HG03469 (cell line): ENCODE data around the gene TUB.

Experiments used
- ATAC-seq: cut with Tn5 transposase; IDR thresholded peaks from one replicate; pipeline ENCODE4 v1.9.1; 2021; ENCODE audit warnings: mild to moderate bottlenecking, moderate library complexity, moderate number of reproducible peaks; ENCODE audit not compliant: unreplicated experiment

Gene TUB

GRCh38 chr11:8080674-8081590, at the start of gene TUB:
TUB (plus strand) TSS chr11:8081211; CDS start chr11:8081511, 300 bp downstream.
- no peak for ATAC-seq

- no peak for ATAC-seq
These were observed 49.5 kb upstream of the TUB start for GRCh38 chr11:8031248-8032115.

- ATAC-seq = no peak
These were observed 48.9 kb upstream of the TUB start for GRCh38 chr11:8032122-8032521.

DNA sequence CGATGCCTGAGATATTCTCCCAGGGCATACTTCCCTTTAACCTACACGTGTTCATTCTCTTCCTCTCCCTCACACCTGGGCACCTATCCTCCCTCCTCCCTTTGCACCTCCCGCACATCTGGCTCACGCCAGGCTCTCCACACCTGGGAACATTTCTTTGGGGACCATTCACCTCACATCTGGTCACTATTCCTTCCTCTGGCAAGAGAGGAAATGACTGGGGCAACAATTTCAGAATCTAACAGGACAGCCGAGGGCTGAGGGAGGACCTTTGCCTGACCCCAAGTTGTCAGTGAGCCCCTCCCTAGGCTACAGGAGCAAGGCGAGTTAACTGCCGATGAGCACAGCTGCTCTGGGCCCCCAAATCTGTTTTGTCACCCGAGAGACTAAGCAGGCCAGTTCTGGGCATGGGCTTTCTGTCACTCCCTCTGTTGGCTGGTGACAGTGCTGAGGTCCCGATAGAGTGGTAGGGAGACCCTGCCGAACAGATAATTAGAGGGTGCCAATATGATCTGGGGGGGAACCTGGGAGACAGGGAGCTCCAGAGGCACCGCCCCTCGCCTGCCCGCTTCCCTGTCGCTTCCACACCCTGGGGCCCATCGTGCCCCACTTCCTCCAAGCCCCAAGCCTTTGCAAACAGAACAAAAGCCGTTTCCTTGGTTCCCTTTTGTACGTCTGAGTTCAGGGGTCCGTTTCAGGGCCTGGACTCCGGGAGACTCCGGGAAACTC, 48.3 kb upstream of the TUB start:
- ATAC-seq = no peak

- ATAC-seq = no peak
These were observed 47.5 kb upstream of the TUB start for GRCh38 chr11:8033305-8034105.

GRCh38 chr11:8034106-8034585, 46.9 kb upstream of the TUB start:
- ATAC-seq = no peak

DNA sequence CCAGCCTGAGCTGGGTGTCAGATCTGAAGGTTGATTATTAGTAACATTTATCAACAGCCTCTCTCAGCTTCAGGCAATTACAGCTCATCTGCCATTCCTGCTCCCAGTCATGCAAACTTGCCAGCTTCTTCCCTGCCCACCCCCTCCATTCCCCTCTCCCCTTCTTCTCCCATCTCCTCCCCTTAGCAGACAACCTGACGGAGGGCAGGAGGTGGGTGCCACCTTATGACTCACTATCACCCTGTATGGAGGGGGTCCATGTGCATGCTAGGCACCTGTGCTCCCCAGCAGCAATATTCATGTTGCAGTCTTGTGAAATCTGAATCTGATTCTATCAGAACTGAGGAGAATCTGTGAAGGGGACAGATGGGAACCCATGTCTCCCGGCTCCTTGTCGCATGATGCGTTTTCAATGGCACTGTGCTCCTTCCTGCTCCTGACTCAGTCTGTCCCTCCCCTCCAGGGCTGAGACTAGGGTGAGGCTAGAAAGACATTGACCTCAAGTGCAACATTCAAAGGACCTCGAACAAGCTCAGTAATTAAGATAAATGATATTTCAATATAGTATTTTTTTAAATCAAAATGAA, 46.3 kb upstream of the TUB start:
- no peak for ATAC-seq

DNA sequence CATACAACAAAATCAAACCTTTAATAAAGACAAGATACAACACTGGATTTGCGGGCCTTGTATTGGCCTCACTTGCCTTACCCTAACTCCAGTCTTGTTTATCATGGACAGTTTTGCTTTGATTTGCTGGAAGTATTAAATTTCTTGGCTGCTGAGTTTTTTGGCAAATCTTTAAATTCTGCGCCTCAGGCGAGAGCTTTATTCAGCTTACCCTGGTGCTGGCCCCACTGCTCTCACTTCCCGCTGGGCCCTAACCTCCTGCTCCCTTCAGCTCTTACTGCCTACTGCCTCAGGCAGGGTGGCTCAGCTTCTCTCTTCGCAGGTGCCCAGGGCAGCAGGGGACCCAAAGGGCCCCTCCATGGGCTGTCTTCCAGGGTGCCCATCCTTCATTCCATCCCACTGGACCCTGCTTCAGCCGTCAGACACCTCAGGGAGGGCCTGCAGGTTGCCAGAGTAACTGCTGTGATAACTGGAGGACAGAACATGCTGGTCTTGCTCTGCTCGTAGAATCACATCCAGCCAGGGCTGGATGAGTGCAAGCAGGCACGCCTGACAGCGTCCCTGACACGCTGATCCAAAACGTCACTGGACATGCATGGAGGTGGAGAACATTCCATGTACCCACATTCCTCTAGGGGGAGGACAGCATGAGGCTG, 45.7 kb upstream of the TUB start:
- no peak for ATAC-seq

- ATAC-seq = no peak
These were observed 44.8 kb upstream of the TUB start for GRCh38 chr11:8036002-8036802.

DNA sequence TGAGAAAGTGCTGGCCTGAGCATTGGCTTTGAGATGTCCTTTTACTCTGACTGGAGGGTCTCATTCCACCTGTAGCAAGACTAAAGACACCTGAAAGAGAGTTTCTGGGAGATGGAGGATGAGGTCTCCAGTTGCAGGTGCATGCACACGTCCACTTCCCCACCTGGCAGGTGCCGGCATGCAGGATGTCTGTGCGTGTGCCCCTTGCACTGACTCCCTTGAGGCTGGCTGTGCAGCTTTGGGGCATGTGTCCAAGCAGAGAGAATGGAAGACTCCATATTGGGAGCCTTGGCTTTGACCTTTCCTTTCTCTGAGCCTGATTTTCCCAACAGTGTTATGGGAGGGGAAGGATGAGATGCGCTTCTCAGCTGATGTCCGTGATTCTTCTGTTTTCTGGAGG, 44.0 kb upstream of the TUB start:
- no peak for ATAC-seq

DNA sequence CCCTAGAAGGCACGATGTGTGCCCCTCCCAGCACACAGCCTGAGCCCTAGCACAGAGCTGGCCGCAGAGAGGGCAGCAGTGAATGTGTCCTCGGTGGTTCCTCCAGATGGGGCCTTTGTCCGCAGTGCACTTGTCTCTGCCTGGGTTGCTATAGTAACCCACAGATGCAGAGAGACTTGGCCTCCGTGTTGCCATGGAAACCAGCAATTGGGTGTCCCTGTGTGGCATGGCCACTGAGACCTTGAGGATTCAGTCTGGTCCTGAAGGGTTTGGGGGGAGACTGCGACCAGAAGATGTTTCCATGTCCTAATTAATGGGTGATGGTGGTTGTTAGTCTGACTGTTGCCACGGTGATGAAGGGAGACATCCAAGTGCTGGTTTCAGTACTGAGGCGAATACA, 42.6 kb upstream of the TUB start:
- no peak for ATAC-seq

DNA sequence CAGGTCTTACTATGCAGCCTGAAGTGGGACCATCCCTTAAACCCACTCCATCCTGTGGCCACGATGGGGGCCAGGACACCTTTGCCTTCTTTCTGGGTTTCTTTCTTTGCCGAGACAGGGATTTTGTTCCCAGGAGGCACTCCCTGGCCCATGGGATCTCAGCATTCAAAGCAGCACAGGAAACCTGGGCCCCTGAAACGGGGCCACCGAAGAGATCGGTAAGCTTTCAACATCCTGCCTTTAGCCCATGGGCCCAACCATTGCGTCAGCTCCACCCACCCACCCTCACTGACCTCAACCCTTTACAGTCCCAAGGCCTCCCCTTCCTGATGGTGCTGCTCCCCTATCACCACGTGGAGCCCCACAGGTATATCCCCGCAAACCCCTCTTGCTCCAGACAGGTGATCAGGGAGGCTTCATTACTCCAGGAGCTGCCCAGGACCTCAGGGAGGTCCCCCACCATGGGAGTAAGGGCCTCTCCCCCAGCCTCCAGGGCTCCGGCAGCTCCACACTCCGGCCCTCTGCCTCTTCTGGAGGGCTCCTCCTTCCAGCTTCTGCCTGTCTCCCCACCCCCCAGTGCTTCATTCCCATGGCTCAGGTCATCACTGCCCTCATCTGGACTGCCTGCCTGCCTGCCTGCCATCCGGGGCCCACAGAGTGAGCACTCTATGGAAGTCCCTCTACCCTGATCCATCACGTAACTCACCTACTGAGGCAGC, 42.0 kb upstream of the TUB start:
- no peak for ATAC-seq

- ATAC-seq = no peak
These were observed 41.3 kb upstream of the TUB start for GRCh38 chr11:8039530-8040260.

GRCh38 chr11:8040261-8040920, 40.6 kb upstream of the TUB start:
- ATAC-seq = no peak

DNA sequence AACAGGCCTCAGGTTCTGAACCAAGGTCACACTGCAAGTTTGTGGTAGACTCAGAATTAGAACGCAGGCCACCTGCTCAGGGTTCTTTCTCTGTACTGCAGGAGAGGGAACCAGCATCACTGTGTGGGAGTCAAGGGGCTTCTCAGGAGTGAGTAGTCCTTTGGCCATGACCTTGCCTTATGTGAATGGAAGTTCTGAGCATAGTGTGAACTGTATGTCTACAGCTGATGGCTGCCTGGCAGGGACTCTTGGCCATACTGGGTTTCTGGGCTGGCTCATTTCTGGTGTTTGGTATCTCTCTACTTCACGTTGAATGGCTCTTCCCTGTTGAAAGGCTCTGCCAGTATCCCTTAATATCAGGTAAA, 40.1 kb upstream of the TUB start:
- ATAC-seq = no peak

DNA sequence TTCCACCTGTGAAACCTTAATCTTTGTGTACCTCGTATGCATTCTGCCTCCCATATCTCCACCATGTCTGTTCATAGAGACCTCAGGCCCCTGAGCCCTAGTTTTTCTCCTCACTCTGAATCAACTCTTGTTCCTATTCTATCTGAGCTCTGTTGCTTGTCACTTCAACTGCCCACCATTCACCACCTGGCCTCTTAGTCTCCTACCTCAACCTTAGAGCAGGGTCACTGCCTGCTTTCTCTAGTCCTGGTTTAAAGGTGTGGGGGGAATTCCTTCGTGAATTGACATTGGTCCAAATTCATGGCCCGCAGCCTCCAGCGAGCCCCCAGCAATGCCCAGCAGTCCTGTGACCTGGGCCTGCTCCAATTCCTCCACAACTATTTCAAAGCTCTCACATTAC, 39.4 kb upstream of the TUB start:
- ATAC-seq = no peak

DNA sequence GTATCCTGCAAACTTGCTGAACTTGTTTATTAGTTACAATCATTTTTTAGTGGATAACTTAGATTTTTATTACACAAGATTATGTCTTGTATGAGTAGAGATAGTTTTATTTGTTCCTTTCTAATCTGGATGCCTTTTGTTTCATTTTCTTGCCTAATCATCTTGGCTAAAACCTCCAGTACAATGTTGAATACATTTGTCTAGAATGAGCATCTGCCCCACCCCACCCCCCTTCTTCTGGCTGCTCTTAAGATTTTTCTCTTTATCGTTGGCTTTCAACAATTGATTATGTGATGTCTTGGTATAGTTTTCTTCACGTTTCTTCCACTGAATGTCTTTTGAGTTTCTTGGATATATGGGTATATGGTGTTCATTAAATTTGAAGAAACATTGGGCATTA, 37.3 kb upstream of the TUB start:
- no peak for ATAC-seq
